ENCODE results near the gene TCF19. TPM values are rescaled to one million over a fixed set of nuclear protein-coding genes. Genes with fewer than 3 reads are reported as not detected.
"Not testable (repeated sequence)": the region's sequence is repeated elsewhere in the genome, so short reads cannot be mapped to it uniquely, and the experiment has no call there.

TCF19 gene
- total RNA-seq, 1 donor from 2014 or later, result 8.5 TPM

DNA sequence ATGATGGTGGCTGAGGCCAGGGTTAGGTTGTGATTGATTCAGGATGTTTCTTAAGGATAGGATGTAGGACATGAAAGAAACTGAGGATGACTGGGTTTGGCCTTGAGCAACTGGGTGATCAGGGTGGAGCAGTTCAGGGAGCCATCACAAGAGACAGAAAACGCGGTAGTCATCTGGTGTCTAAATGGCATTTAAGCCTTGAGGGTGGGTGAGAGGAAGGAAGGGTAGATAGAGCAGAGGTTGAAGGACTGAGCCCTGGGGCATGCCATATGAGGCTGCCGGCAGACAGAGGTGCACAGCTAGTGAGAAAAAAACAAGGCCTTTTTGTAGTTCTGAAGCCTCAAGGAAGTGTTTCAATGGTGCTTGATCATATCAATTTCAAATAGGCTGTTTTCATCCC lies 10.2 kb downstream of the TCF19 start:
- H3K4me3 Mint-ChIP-seq, result no peak overlapping the region
- no peaks in the 10 kb centered on the region for H3K36me3 Mint-ChIP-seq
- peaks cover 42% of the 10 kb centered on the region for H3K27me3 Mint-ChIP-seq (ENCODE audit: low read depth)
- H3K9me3 Mint-ChIP-seq, result no peaks in the 10 kb centered on the region
- H3K27ac Mint-ChIP-seq, result no peak overlapping the region
- DNase-seq (ENCODE audit: low spot score in 2 of 2, unreplicated experiment in 2 of 2), result no peak
- TF ChIP-seq, protein P1, sequence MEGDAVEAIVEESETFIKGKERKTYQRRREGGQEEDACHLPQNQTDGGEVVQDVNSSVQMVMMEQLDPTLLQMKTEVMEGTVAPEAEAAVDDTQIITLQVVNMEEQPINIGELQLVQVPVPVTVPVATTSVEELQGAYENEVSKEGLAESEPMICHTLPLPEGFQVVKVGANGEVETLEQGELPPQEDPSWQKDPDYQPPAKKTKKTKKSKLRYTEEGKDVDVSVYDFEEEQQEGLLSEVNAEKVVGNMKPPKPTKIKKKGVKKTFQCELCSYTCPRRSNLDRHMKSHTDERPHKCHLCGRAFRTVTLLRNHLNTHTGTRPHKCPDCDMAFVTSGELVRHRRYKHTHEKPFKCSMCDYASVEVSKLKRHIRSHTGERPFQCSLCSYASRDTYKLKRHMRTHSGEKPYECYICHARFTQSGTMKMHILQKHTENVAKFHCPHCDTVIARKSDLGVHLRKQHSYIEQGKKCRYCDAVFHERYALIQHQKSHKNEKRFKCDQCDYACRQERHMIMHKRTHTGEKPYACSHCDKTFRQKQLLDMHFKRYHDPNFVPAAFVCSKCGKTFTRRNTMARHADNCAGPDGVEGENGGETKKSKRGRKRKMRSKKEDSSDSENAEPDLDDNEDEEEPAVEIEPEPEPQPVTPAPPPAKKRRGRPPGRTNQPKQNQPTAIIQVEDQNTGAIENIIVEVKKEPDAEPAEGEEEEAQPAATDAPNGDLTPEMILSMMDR (IDR thresholded peaks at IDR 0.05; ENCODE audit: unreplicated experiment), result no peak
- no peaks in the 10 kb centered on the region for H3K4me1 Mint-ChIP-seq

GRCh38 chr6:31169123-31169857 lies 10.9 kb downstream of the TCF19 start:
- Mint-ChIP-seq H3K4me1 (no peaks in the 10 kb centered on the region), H3K27ac (no peak overlapping the region), H3K27me3 (ENCODE audit: low read depth) (peaks cover 42% of the 10 kb centered on the region), H3K9me3 (no peaks in the 10 kb centered on the region), H3K4me3 (no peak overlapping the region), H3K36me3 (no peaks in the 10 kb centered on the region)
- TF ChIP-seq, protein P1 (IDR thresholded peaks at IDR 0.05; ENCODE audit: unreplicated experiment), result no peak
- no peak for DNase-seq (ENCODE audit: low spot score in 2 of 2, unreplicated experiment in 2 of 2)

DNA sequence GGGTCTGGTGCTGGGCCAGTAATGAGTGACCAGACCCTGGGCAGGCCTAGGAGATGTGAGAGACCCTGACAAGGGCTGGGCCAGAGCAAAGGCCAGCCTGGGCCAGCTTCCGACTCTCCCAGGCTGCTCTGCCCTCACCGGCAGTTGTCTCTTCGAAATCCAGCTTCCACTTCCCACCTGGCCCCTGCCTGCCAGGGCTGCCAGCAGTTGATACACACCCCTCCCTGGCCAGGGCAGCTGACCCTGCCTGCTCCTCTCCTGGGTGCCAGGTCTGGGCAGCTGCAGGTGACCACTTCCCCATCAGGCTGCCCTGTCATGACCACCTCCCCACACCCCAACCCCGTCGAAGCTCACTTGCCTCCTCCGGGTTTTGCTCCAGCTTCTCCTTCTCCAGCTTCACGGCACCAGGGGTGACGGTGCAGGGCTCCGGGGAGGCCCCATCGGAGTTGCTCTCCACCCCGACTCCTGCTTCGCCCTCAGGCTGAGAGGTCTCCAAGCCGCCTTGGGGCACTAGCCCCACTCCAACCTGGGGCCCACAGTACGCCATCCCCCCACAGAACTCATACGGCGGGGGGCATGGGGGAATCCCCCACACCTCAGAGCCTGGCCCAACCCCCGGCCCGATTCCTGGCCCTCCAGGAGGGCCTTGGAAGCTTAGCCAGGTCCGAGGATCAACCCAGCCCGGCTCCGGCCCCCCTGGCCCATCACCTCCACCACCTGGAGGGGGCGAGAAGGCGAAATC lies 11.6 kb downstream of the TCF19 start:
- not testable (repeated sequence) for H3K4me1 Mint-ChIP-seq; H3K36me3 Mint-ChIP-seq; H3K9me3 Mint-ChIP-seq; DNase-seq (ENCODE audit: low spot score in 2 of 2, unreplicated experiment in 2 of 2); H3K4me3 Mint-ChIP-seq; H3K27ac Mint-ChIP-seq
- H3K27me3 Mint-ChIP-seq (ENCODE audit: low read depth), result peaks cover 42% of the 10 kb centered on the region

GRCh38 chr6:31170600-31170881 lies 12.2 kb downstream of the TCF19 start, which contains the start of gene POU5F1:
TSS of gene POU5F1 (minus strand) at chr6:31170682. CDS start at chr6:31170620, 62 bp downstream.
- DNase-seq (ENCODE audit: low spot score in 2 of 2, unreplicated experiment in 2 of 2), result no peak
- H3K27ac Mint-ChIP-seq, result no peak within 1 kb of the TSS
- H3K4me1 Mint-ChIP-seq, result no peaks in the 10 kb centered on the region
- H3K36me3 Mint-ChIP-seq, result no peaks in the 10 kb centered on the region
- H3K27me3 Mint-ChIP-seq (ENCODE audit: low read depth), result peaks cover 42% of the 10 kb centered on the region
- TF ChIP-seq, protein P1 (IDR thresholded peaks at IDR 0.05; ENCODE audit: unreplicated experiment), result no peak
- no peaks in the 10 kb centered on the region for H3K9me3 Mint-ChIP-seq
- H3K4me3 Mint-ChIP-seq, result no peak within 1 kb of the TSS

GRCh38 chr6:31170987-31171671 lies 12.7 kb downstream of the TCF19 start:
- no peaks in the 10 kb centered on the region for H3K36me3 Mint-ChIP-seq
- H3K9me3 Mint-ChIP-seq, result no peaks in the 10 kb centered on the region
- H3K27me3 Mint-ChIP-seq (ENCODE audit: low read depth), result peaks cover 42% of the 10 kb centered on the region
- no peak overlapping the region for H3K4me3 Mint-ChIP-seq
- H3K27ac Mint-ChIP-seq, result no peak overlapping the region
- no peak for DNase-seq (ENCODE audit: low spot score in 2 of 2, unreplicated experiment in 2 of 2)
- no peaks in the 10 kb centered on the region for H3K4me1 Mint-ChIP-seq
- TF ChIP-seq, protein P1 (IDR thresholded peaks at IDR 0.05; ENCODE audit: unreplicated experiment), result no peak

Measured in mesothelial cell of epicardium (in vitro differentiated cells).